Gastrocnemius medialis (tissue), 4 donors: Measurements from ENCODE around the gene IL1B.

Source experiments
- POLR2A ChIP-seq, 2 donors: fragments of 450-650 bp; IDR thresholded peaks; one replicate each; pipeline ENCODE4 v1.6.1; 2017; ENCODE audit warnings: antibody characterized with exemption in 2 of 2, mild to moderate bottlenecking in 2 of 2, moderate library complexity in 2 of 2
- TF ChIP-seq, protein P1 (sequence below), 5 experiments: fragments of 450-650 bp in 3 of 5; fragments of 200-600 bp in 2 of 5; sonication (generic) in 2 of 5; IDR thresholded peaks in 4 of 5; conservative IDR thresholded peaks in 1 of 5; 1 replicate in 4 of 5; 2 replicates in 1 of 5; pipeline ENCODE4 v1.5.1; 2016 to 2019; ENCODE audit warnings: antibody characterized with exemption in 5 of 5, mild to moderate bottlenecking in 3 of 5, moderate library complexity in 3 of 5

DNA sequence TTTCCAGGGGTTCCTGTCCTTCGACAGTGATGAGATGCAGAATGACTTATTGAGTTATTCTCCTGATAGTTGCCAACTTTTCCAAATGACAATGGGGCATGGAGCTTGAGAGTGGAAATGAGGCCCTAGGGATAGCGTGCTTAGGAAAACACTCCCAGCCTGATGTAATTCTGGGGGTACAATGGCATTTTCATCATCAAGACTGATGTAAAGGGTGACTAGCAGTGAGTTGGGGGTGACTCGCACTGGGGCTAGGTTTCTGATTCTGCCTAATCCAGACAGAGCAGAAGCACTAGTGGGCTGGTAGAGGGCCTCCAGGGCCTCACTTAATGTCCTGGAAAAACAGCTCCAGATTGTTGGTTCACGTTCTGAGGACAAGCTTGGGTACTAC, 40.4 kb upstream of the IL1B start:
- TF ChIP-seq, protein P1, sequence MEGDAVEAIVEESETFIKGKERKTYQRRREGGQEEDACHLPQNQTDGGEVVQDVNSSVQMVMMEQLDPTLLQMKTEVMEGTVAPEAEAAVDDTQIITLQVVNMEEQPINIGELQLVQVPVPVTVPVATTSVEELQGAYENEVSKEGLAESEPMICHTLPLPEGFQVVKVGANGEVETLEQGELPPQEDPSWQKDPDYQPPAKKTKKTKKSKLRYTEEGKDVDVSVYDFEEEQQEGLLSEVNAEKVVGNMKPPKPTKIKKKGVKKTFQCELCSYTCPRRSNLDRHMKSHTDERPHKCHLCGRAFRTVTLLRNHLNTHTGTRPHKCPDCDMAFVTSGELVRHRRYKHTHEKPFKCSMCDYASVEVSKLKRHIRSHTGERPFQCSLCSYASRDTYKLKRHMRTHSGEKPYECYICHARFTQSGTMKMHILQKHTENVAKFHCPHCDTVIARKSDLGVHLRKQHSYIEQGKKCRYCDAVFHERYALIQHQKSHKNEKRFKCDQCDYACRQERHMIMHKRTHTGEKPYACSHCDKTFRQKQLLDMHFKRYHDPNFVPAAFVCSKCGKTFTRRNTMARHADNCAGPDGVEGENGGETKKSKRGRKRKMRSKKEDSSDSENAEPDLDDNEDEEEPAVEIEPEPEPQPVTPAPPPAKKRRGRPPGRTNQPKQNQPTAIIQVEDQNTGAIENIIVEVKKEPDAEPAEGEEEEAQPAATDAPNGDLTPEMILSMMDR (IDR thresholded peaks at IDR 0.05 in 4 of 5, conservative IDR thresholded peaks at IDR 0.05 in 1 of 5), result no peak
- no peak for TF ChIP-seq POLR2A (IDR thresholded peaks at IDR 0.05)
